ENCODE results near the gene MBP. TPM values are rescaled to one million over a fixed set of nuclear protein-coding genes. Genes with fewer than 3 reads are reported as not detected.

The MBP gene
- total and polyA plus RNA-seq, 2 of the 13 experiments (the other 11 are each of a cell fraction or from before 2014, with no cell fraction given), result 5.0 to 8.5 TPM

DNA sequence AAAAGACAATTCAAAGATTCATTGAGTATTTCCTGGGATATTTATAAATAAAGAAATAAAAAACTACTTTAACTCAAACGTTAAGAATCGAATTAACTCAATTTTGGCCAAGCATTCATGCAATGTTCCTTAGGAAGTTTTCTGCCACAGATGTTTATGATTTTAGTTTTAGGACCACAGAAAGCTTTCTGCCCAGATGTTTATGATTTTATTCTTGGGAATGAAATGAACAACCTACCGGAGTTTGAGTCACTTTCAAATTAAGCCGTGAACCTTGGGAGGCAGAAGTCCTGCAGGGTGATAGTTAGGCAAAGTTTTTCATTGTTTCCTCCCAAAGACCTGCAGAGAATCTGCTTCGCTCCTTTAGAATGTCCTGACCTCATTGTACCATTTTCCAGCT lies 34.7 kb upstream of the MBP start:
- H3K4me1 ChIP-seq (ENCODE audit: insufficient read depth, low read length), result no peaks in the 10 kb centered on the region
- no TSS peak for BruUV-seq (replicated peaks)
- no peaks in the 10 kb centered on the region for H3K9me3 ChIP-seq (ENCODE audit: low read length)
- no peaks in the 10 kb centered on the region for H3K79me2 ChIP-seq (ENCODE audit: insufficient read depth, low read length)
- no peak for FAIRE-seq
- H3K9ac ChIP-seq (ENCODE audit: insufficient read depth, low read depth, low read length), result no peak overlapping the region
- no peak overlapping the region for H2AFZ ChIP-seq (ENCODE audit: low read length)
- in situ Hi-C loops (cut with HindIII; ENCODE audit: extremely low pct_ligation_motif_present, low pct_unique_long_range_greater_than_20kb) (no loop called here), intact Hi-C loops (cut with micrococcal nuclease; ENCODE audit: unreplicated experiment) (no loop called here)
- no peak overlapping the region for H3K4me2 ChIP-seq (ENCODE audit: low read depth, low read length)
- no peak for ATAC-seq
- POLR2A ChIA-PET, result no interaction called here
- CTCF ChIA-PET (ENCODE audit: low intra/inter-chr PET ratio, low total read pairs), result no interaction called here
- no peak overlapping the region for H3K27ac ChIP-seq (ENCODE audit: extremely low read length, insufficient read depth, low read length)
- WGBS (ENCODE audit: low lambda C conversion rate), result under 1% methylated on average over 5 of the region's 5 CpGs
- no peak overlapping the region for H3K4me3 ChIP-seq (replicated peaks in 1 of 3; ENCODE audit: insufficient read depth in 1 of 3, low read depth in 2 of 3, low read length in 3 of 3)
- no peak for DNase-seq (ENCODE audit: low spot score)
- H3K36me3 ChIP-seq (replicated peaks in 1 of 2; ENCODE audit: control insufficient read depth in 1 of 2, insufficient read depth in 2 of 2, low read length in 2 of 2), result no peaks in the 10 kb centered on the region
- peaks cover 14 to 77% of the 10 kb centered on the region in 2 experiments for H3K27me3 ChIP-seq (ENCODE audit: control insufficient read depth in 1 of 2, insufficient read depth in 2 of 2, low read length in 2 of 2)
- H4K20me1 ChIP-seq (ENCODE audit: insufficient read depth, low read length), result no peaks in the 10 kb centered on the region
- no peak for TF ChIP-seq ZFP36 (IDR thresholded peaks at IDR 0.05; ENCODE audit: borderline replicate concordance, low read depth, low read length, partially characterized antibody)
- TF ChIP-seq ZNF20 (CRISPR knock-in tag; IDR thresholded peaks at IDR 0.05), result no peak
- TF ChIP-seq, protein P1, sequence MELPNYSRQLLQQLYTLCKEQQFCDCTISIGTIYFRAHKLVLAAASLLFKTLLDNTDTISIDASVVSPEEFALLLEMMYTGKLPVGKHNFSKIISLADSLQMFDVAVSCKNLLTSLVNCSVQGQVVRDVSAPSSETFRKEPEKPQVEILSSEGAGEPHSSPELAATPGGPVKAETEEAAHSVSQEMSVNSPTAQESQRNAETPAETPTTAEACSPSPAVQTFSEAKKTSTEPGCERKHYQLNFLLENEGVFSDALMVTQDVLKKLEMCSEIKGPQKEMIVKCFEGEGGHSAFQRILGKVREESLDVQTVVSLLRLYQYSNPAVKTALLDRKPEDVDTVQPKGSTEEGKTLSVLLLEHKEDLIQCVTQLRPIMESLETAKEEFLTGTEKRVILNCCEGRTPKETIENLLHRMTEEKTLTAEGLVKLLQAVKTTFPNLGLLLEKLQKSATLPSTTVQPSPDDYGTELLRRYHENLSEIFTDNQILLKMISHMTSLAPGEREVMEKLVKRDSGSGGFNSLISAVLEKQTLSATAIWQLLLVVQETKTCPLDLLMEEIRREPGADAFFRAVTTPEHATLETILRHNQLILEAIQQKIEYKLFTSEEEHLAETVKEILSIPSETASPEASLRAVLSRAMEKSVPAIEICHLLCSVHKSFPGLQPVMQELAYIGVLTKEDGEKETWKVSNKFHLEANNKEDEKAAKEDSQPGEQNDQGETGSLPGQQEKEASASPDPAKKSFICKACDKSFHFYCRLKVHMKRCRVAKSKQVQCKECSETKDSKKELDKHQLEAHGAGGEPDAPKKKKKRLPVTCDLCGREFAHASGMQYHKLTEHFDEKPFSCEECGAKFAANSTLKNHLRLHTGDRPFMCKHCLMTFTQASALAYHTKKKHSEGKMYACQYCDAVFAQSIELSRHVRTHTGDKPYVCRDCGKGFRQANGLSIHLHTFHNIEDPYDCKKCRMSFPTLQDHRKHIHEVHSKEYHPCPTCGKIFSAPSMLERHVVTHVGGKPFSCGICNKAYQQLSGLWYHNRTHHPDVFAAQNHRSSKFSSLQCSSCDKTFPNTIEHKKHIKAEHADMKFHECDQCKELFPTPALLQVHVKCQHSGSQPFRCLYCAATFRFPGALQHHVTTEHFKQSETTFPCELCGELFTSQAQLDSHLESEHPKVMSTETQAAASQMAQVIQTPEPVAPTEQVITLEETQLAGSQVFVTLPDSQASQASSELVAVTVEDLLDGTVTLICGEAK (IDR thresholded peaks at IDR 0.05), result no peak
- TF ChIP-seq, protein P1 (CRISPR knock-in tag; IDR thresholded peaks at IDR 0.05), result no peak
- TF ChIP-seq ZNF782 (CRISPR knock-in tag; IDR thresholded peaks at IDR 0.05; ENCODE audit: borderline replicate concordance), result no peak
- no peak for TF ChIP-seq IRX3 (CRISPR knock-in tag; IDR thresholded peaks at IDR 0.05; ENCODE audit: borderline replicate concordance, low read depth)
- TF ChIP-seq, protein P2, sequence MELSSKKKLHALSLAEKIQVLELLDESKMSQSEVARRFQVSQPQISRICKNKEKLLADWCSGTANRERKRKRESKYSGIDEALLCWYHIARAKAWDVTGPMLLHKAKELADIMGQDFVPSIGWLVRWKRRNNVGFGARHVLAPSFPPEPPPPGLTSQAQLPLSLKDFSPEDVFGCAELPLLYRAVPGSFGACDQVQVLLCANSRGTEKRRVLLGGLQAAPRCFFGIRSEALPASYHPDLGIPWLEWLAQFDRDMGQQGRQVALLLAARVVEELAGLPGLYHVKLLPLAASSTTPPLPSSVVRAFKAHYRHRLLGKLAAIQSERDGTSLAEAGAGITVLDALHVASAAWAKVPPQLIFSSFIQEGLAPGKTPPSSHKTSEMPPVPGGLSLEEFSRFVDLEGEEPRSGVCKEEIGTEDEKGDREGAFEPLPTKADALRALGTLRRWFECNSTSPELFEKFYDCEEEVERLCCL (CRISPR knock-in tag; IDR thresholded peaks at IDR 0.05; ENCODE audit: borderline replicate concordance), result no peak
- no peak for TF ChIP-seq DPF2 (CRISPR knock-in tag; IDR thresholded peaks at IDR 0.05; ENCODE audit: borderline replicate concordance, low read depth)
- TF ChIP-seq ZNF274 (CRISPR knock-in tag; IDR thresholded peaks at IDR 0.05), result no peak
- TF ChIP-seq, protein P3, sequence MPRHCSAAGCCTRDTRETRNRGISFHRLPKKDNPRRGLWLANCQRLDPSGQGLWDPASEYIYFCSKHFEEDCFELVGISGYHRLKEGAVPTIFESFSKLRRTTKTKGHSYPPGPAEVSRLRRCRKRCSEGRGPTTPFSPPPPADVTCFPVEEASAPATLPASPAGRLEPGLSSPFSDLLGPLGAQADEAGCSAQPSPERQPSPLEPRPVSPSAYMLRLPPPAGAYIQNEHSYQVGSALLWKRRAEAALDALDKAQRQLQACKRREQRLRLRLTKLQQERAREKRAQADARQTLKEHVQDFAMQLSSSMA (CRISPR knock-in tag; IDR thresholded peaks at IDR 0.05), result no peak
- no peak for TF ChIP-seq TP53 (CRISPR knock-in tag; conservative IDR thresholded peaks at IDR 0.05)
- no peak for TF ChIP-seq ZNF207 (IDR thresholded peaks at IDR 0.05; ENCODE audit: borderline replicate concordance)
- TF ChIP-seq, protein P4, sequence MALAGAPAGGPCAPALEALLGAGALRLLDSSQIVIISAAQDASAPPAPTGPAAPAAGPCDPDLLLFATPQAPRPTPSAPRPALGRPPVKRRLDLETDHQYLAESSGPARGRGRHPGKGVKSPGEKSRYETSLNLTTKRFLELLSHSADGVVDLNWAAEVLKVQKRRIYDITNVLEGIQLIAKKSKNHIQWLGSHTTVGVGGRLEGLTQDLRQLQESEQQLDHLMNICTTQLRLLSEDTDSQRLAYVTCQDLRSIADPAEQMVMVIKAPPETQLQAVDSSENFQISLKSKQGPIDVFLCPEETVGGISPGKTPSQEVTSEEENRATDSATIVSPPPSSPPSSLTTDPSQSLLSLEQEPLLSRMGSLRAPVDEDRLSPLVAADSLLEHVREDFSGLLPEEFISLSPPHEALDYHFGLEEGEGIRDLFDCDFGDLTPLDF (CRISPR knock-in tag; IDR thresholded peaks at IDR 0.05), result no peak

Data from HepG2 (cell line).